Amniotic stem cell (primary cell): Measurements from ENCODE around the gene CUX1.
"Not testable (repeated sequence)": the region's sequence is repeated elsewhere in the genome, so short reads cannot be mapped to it uniquely, and the experiment has no call there.

ENCODE experiments used
- DNase-seq: peaks from one replicate; lab custom pipeline; 2025; lab: John Stamatoyannopoulos, UW

The CUX1 gene

GRCh38 chr7:101985057-101985902, 167.9 kb downstream of the CUX1 start:
- no peak for DNase-seq

DNA sequence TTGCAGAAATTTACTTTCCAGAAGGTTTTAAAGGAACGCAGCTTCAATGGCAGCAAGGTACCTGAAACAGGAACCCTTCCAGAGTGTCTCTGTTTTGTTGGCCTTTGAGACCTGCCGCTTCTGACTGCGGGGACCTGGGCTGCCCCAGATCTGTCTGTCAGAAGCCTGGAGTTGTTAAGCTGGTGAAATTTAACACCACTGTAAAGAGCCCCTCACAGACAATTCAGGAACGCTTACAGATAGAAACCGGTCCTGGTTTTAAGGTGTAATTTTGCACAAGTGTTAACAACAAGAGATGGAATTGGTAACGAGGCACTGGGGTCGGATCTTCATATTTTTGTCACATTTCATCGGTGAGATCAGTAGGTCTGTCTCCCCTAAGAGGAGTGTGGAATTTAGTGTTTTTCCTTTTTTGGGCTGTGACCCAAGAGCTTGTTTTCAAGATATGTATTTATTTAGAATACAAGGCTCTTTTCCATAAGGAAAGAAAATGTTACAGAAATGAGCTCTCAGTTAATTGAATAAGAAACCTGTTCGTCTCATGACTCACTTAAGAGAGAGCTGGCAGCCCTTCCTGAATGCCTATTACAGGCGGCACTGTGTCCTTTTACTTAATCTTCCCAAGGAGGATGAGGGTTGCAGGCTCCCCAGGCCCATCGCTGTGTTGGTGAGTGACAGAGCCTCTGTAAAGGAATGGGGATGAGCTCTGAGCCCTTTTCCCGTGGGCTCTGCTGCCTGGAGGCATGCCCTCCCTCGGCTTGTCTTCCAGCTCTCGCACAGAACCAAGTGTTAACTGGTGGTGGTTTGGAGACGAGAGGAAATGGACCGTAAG, 168.7 kb downstream of the CUX1 start:
- peak; percentile 3 for DNase-seq

DNA sequence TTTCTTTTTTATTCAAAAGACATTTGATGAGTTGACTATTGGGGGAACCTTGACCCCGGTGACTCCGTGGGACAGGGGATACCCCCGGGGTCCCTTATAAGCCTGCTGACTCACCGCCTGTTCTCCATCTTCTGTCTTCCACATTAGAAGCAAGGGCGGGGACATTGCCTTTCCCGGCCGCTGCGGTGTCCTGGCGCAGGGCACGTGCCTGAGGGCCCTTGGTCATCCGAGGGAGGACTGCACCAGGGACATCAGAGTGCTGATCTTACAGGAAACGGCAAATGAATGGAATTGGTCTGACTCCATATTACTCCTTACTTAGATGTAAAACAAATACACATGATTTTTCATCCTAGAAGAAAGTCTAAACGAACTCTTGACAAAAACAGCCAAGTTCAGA, 170.1 kb downstream of the CUX1 start:
- no peak for DNase-seq

DNA sequence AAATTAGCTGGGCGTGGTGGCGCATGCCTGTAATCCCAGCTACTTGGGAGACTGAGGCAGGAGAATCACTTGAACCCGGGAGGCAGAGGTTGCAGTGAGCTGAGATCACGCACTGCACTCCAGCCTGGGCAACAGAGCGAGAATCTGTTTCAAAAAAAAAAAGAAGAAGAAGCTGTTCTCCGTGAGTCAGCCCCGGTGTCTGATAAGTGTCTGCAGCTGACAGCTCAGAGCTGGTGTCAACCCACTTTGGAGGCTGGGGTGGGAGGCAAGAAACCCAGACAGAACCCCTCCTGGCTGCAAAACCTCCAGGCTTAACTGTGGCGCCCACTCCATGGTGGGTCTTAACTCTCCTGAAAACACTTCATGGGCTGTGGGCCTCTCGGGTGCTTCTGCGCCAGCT, 170.6 kb downstream of the CUX1 start:
- not testable (repeated sequence) for DNase-seq

GRCh38 chr7:101988513-101988912, 171.1 kb downstream of the CUX1 start:
- no peak for DNase-seq

- DNase-seq = no peak
These were observed 171.7 kb downstream of the CUX1 start for GRCh38 chr7:101989101-101989500.

DNA sequence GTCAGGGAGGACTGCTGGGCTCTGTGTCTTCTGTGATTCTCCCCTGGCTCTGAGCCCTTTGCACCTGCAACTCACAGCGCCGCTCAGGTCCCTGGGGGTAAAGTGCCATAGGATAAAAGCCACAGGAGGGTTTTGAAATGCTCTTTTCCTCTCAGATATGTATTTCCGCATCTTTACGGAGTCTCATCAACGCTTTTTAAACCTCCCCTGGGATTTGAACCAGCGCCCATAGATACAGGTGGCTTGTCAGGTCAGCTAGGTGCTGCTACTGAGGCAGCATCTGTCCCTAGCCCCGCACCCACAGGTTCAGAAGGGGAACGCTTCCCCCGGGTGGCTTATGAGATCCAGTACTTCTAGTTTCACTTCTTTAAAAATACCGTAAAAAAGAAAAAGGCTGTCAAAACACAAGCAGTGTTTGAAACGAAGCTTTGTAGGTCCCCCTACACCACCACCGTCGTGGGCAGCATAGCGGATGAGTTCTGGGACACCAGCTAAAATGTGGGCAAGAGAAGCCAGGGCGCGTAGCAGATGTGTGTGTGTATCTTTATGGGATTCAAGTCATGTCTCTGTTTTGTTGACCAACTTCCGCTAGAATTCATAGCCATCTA, 173.5 kb downstream of the CUX1 start:
- DNase-seq = no peak

DNA sequence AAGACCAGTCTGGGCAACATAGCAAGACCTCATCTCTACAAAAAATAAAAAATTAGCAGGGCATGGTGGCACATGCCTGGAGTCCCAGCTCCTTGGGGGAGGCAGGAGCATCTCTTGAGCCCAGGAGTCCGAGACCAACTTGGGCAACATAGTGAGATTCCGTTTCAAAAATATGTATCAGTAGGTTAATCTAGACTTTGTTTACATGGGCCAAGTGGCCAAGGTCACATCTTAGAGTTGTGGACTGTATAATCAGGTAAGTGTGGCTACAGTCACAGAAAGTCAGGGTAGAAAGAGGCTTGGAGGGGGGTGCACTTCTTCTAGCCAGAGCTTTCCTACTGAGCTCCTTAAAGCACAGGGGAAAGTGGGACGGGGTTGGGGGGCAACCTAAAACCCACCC, 174.4 kb downstream of the CUX1 start:
- DNase-seq = no peak

DNA sequence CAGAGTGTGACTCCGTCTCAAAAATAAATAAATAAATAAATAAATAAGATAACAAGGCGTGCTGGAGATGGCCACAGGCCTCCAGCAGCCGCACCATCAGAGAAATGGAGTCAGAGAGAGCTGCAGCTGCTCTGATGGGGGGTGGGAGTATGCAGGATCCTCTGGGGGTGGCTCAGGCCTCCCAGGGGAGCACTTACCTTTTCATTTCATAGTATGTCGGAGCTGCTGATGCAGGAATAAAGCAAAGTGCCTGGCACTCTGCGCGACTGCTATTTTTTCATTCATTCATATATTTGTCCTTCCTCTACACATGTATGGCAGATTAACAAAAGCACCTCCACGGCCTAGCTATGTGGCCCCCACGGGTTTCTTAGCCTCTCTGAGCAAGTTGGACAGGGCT, 175.9 kb downstream of the CUX1 start:
- no peak for DNase-seq

DNA sequence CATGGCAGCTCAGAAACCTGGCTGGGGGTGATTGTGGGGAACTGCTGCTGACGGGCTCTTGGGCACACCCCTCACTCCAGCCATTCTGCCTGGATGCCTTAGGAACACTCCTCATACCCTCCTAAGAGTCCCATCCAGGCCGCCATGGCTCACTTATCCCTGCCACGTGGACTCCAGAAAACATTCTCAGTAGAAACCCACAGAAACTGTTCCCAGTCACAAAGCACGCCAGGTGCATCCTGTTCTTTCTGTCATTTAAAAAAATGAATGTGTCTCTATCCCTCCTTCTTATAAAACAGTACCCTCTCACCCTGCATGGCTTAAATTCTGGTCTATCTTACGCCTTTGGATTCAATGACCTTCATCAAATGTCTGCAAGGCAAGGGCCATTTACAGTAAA, 177.7 kb downstream of the CUX1 start:
- no peak for DNase-seq

DNA sequence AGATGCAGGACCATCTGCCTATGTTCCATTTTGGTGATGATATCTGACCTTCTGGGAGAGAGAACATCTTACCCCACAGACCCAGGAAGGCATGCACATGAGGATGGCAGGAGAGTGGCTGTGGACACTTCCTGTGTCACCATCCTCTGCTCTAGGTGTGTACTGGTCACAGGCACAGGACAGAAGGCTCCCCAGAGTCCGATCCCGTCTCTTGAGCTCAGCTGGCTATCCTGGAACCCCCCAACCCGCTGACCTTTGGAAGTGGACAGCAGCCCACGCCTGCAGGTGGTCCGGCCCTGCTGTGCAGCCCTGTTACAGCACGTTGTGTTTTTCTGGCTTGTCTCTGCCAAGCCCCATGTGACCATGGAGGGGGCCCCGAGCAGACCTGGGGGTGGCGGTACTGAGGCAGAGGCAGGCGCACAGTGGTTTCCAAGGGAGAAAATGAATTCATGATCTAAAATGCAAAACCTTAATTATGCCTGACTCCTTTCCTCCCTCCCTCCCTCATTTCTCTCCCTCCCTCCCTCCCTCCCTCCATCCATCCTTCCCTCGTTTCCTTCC, 178.8 kb downstream of the CUX1 start:
- no peak for DNase-seq

DNA sequence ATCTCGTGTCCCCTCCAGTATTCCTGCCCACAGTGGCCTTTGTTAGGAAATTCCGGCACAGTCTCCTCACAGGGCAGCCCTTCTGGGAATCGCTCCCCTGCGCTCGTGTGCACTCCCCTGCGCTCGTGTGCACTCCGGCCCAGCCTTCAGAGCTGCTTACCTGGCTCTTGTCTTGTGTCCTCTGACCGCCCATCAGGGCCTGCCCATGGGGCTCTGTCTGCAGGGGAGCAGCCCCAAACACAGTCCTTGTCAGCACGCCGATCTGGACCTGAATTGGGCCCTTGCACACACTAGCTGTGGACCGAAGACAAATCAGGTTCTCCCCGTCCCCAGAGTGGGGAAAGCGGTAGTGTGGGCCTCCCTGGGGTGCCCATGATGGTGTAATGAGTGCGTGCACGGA, 179.4 kb downstream of the CUX1 start:
- DNase-seq = no peak

GRCh38 chr7:101998029-101998905, 180.8 kb downstream of the CUX1 start:
- no peak for DNase-seq

DNA sequence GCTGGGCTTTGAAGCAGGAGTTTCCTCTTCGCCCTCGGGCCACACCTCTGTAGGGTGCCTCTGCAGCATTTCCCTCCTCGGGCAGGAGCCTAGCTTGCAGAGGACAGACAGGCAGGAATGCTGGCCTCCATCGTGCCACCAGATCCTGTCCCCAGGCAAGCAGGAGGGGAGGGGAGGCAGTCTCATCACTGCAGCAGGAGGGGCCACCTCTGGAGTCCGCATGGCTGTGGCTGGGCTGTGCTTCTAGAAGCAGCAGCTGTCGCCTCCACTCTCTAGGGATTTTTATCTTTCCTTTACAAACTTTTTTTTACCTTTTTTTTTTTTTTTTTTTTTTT, 181.4 kb downstream of the CUX1 start:
- no peak for DNase-seq

- DNase-seq = no peak
These were observed 182.0 kb downstream of the CUX1 start for GRCh38 chr7:101999393-101999792.

GRCh38 chr7:102000123-102000522, 182.7 kb downstream of the CUX1 start:
- no peak for DNase-seq

GRCh38 chr7:102004229-102004628, 186.8 kb downstream of the CUX1 start:
- DNase-seq = no peak

DNA sequence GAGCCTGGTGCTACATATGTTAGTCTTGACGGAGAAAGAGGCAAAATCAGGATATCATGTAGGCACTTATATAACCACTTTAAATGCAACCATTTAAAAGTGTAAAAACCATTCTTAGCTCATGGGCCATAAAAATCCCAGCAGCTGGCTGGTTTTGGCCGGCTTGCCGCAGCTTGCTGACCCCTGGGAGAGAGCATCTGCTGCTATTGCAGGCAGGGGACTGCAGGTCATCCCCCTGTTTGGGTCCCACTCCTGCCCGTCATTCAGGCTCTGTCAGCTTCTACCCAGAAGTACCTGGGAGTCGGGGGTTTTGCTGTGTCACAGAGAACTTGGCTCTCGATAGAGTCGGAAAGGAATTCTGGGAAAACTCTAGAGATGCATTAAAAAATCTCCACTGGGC, 187.4 kb downstream of the CUX1 start:
- no peak for DNase-seq

DNA sequence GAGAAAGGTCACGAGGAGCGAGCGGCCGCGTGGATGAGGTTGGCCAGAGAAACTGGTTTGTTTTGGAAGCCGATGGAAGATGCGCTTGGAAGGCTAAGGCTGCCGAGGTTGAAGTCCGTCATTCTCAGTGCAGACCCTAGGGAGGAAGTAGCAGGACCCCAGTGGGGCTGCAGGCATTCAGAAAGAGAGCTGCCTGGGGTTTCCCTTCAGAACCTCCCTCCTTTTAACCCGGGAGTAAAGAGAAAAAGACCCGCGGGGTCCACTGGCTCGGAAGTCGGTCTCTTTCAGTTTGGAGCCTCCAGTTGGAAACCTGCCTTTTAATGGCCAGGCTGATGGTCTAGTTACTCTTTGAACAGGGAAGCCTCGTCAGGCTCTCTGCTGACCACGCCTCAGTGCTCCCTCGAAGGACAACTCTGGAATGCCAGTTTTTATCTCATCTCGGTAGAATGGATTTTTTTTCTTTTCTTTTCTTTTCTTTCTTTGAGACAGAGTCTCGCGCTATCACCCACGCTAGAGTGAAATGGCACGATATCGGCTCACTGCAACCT, 188.6 kb downstream of the CUX1 start:
- DNase-seq = no peak

GRCh38 chr7:102006695-102007094, 189.3 kb downstream of the CUX1 start:
- no peak for DNase-seq

GRCh38 chr7:102008535-102009262, 191.3 kb downstream of the CUX1 start:
- DNase-seq = no peak
